ENCODE results near the gene PSMB3. TPM values are rescaled to one million over a fixed set of nuclear protein-coding genes. Genes with fewer than 3 reads are reported as not detected.

PSMB3 gene

DNA sequence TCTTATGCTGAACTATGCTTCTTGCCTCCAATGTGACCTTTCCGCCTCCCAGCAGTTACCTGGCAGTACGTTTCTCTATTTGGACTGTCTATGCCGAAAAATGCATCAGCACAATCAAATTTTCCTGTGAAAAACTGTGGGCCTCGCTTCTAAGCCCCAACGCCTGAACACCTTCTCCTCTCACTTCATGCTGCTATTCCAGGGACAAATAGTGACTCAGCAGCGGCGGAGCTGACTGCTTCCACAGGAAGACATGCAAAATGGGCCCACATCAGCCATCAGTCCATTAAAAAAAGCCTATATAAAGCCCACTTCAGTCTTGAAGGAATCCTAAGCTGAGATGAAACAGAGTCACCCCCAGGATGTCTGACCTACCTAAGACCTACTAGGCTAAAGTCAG is 57.3 kb downstream of the PSMB3 start:
- Histone ChIP-seq H3K27ac (replicated peaks) (no peak overlapping the region), H3K27me3 (ENCODE audit: insufficient read depth, poor library complexity, severe bottlenecking) (no peaks in the 10 kb centered on the region), H3K4me3 (replicated peaks; ENCODE audit: insufficient read depth, low read length) (no peak overlapping the region)
- DNase-seq (ENCODE audit: low read depth in 1 of 2, low spot score in 1 of 2): no peak
- TF ChIP-seq SPI1 (IDR thresholded peaks at IDR 0.05; ENCODE audit: borderline replicate concordance, low read depth) (no peak), GABPA (IDR thresholded peaks at IDR 0.05; ENCODE audit: low read depth) (no peak), POLR2AphosphoS5 (IDR thresholded peaks at IDR 0.05; ENCODE audit: low read depth) (no peak)
- TF ChIP-seq, protein P1, sequence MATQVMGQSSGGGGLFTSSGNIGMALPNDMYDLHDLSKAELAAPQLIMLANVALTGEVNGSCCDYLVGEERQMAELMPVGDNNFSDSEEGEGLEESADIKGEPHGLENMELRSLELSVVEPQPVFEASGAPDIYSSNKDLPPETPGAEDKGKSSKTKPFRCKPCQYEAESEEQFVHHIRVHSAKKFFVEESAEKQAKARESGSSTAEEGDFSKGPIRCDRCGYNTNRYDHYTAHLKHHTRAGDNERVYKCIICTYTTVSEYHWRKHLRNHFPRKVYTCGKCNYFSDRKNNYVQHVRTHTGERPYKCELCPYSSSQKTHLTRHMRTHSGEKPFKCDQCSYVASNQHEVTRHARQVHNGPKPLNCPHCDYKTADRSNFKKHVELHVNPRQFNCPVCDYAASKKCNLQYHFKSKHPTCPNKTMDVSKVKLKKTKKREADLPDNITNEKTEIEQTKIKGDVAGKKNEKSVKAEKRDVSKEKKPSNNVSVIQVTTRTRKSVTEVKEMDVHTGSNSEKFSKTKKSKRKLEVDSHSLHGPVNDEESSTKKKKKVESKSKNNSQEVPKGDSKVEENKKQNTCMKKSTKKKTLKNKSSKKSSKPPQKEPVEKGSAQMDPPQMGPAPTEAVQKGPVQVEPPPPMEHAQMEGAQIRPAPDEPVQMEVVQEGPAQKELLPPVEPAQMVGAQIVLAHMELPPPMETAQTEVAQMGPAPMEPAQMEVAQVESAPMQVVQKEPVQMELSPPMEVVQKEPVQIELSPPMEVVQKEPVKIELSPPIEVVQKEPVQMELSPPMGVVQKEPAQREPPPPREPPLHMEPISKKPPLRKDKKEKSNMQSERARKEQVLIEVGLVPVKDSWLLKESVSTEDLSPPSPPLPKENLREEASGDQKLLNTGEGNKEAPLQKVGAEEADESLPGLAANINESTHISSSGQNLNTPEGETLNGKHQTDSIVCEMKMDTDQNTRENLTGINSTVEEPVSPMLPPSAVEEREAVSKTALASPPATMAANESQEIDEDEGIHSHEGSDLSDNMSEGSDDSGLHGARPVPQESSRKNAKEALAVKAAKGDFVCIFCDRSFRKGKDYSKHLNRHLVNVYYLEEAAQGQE (IDR thresholded peaks at IDR 0.05; ENCODE audit: insufficient replicate concordance, low read depth): no peak
- TF ChIP-seq, protein P2, sequence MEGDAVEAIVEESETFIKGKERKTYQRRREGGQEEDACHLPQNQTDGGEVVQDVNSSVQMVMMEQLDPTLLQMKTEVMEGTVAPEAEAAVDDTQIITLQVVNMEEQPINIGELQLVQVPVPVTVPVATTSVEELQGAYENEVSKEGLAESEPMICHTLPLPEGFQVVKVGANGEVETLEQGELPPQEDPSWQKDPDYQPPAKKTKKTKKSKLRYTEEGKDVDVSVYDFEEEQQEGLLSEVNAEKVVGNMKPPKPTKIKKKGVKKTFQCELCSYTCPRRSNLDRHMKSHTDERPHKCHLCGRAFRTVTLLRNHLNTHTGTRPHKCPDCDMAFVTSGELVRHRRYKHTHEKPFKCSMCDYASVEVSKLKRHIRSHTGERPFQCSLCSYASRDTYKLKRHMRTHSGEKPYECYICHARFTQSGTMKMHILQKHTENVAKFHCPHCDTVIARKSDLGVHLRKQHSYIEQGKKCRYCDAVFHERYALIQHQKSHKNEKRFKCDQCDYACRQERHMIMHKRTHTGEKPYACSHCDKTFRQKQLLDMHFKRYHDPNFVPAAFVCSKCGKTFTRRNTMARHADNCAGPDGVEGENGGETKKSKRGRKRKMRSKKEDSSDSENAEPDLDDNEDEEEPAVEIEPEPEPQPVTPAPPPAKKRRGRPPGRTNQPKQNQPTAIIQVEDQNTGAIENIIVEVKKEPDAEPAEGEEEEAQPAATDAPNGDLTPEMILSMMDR (IDR thresholded peaks at IDR 0.05; ENCODE audit: insufficient read depth, low read length): no peak

Small RNA genes lying within 50 kb of the gene (microRNA-seq; reads per million reads assigned to microRNA genes)
- gene MIR4726: not detected
